GM23248 (cell line): Measurements from ENCODE around the gene PRDM16. TPM values are rescaled to one million over a fixed set of nuclear protein-coding genes. Genes with fewer than 3 reads are reported as not detected.

Experiments
- DNase-seq: peaks from one replicate; pipeline ENCODE4 v3.0.0-alpha.2; 2015
- H2AFZ ChIP-seq: fragments of 200-600 bp; sonication (generic); 2 replicates; pipeline ENCODE4 v1.6.1; 2016; ENCODE audit warnings: antibody characterized with exemption
- H3F3A ChIP-seq: fragments of 200-600 bp; sonication (generic); 2 replicates; pipeline ENCODE4 v1.6.1; 2016; ENCODE audit warnings: mild to moderate bottlenecking, antibody characterized with exemption, mixed run types; ENCODE audit not compliant: insufficient read depth
- H3K27ac ChIP-seq: fragments of 200-600 bp; sonication (generic); 2 replicates; pipeline ENCODE4 v1.5.1; 2016; ENCODE audit warnings: mild to moderate bottlenecking
- H3K27me3 ChIP-seq: fragments of 200-600 bp; sonication (generic); replicated peaks from 2 replicates; pipeline ENCODE4 v1.6.1; 2016; ENCODE audit warnings: mild to moderate bottlenecking; ENCODE audit not compliant: insufficient read depth
- H3K36me3 ChIP-seq: fragments of 200-600 bp; sonication (generic); 2 replicates; pipeline ENCODE4 v1.6.1; 2016; ENCODE audit warnings: low read depth, mild to moderate bottlenecking
- H3K4me1 ChIP-seq: fragments of 200-600 bp; sonication (generic); 2 replicates; pipeline ENCODE4 v1.6.1; 2016; ENCODE audit warnings: mild to moderate bottlenecking; ENCODE audit not compliant: insufficient read depth
- H3K4me2 ChIP-seq: fragments of 200-600 bp; sonication (generic); one replicate; pipeline ENCODE4 v1.6.1; 2016; ENCODE audit warnings: mild to moderate bottlenecking; ENCODE audit not compliant: unreplicated experiment
- H3K4me3 ChIP-seq: fragments of 200-600 bp; sonication (generic); 2 replicates; pipeline ENCODE4 v1.5.1; 2016; ENCODE audit warnings: mild to moderate bottlenecking
- H3K79me2 ChIP-seq: fragments of 200-600 bp; sonication (generic); 2 replicates; pipeline ENCODE4 v1.6.1; 2016; ENCODE audit warnings: mild to moderate bottlenecking; ENCODE audit not compliant: insufficient read depth
- H3K9ac ChIP-seq: fragments of 200-600 bp; sonication (generic); 2 replicates; pipeline ENCODE4 v1.6.1; 2016; ENCODE audit warnings: mild to moderate bottlenecking
- H3K9me2 ChIP-seq: fragments of 200-600 bp; sonication (generic); 2 replicates; pipeline ENCODE4 v1.6.1; 2016; ENCODE audit warnings: mixed run types, mild to moderate bottlenecking, moderate library complexity; ENCODE audit not compliant: insufficient read depth
- H3K9me3 ChIP-seq: fragments of 200-600 bp; sonication (generic); one replicate; pipeline ENCODE4 v1.6.1; 2017; ENCODE audit warnings: low read depth
- H4K20me1 ChIP-seq: fragments of 200-600 bp; sonication (generic); 2 replicates; pipeline ENCODE4 v1.6.0; 2016; ENCODE audit not compliant: insufficient read depth
- EZH2 ChIP-seq: fragments of 200-600 bp; sonication (generic); IDR thresholded peaks from 2 replicates; pipeline ENCODE4 v1.6.1; 2018; ENCODE audit warnings: antibody characterized with exemption, mild to moderate bottlenecking; ENCODE audit not compliant: insufficient read depth, poor library complexity, severe bottlenecking
- EZH2phosphoT487 ChIP-seq: fragments of 200-600 bp; sonication (generic); IDR thresholded peaks from 2 replicates; pipeline ENCODE4 v1.6.1; 2018; ENCODE audit warnings: antibody characterized with exemption, moderate library complexity, mild to moderate bottlenecking, low read depth; ENCODE audit not compliant: insufficient read depth
- WGBS, 2 experiments: methylation state at CpG; one replicate each; pipeline ENCODE4 v1.1.6; 2015 to 2017; ENCODE audit warnings: low lambda C conversion rate in 2 of 2, low coverage in 1 of 2; ENCODE audit errors: missing lambda C conversion rate in 2 of 2; 5-methylcytosine and 5-hydroxymethylcytosine counted together
- in situ Hi-C: fragments of 300-500 bp; cut with MboI; formaldehyde crosslinking; loops from 2 replicates; pipeline ENCODE4 v1.15.0; 2020
- polyA plus RNA-seq: library from polyadenylated mRNA; unstranded; fragments of >200 nt; fragmentation: Nextera tagmentation; extraction: Ambion mirVana; gene quantifications from 2 replicates; pipeline ENCODE4 v1.2.1, GENCODE V29; 2016
- total RNA-seq: library from RNA; depleted of rRNA; stranded (reverse); fragments of >200 nt; shearing (Covaris generic); gene quantifications from 2 replicates; pipeline ENCODE4 v1.2.3, GENCODE V29; 2014

The PRDM16 gene
- total and polyA plus RNA-seq, 2 experiments from 2014 or later: 0.18 TPM; not detected in 1

DNA sequence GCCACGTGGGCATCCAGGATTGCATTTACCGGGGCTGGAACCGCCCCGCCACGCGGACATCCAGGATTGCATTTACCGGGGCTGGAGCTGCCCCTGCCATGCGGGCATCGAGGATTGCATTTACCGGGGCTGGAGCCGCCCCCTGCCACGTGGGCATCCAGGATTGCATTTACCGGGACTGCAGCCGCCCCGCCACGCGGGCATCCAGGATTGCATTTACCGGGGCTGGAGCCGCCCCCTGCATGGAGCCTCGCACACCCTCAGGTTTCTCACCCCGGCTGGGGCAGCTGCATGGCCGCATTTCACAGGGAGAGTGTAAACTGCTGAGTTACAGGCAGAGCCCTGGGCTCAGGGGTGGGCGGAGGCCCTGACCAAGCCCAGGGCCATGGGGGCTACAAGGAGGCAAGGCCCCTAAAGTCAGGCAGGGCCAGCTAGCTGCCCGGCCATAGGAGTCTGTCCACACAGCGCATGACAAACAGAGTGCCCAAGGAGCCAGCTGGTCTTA is 218.7 kb downstream of the PRDM16 start:
- Histone ChIP-seq H3K79me2 (no peaks in the 10 kb centered on the region), H3K4me2 (no peak overlapping the region), H3K9me2 (no peaks in the 10 kb centered on the region), H3K36me3 (no peaks in the 10 kb centered on the region), H4K20me1 (no peaks in the 10 kb centered on the region), H3K4me3 (no peak overlapping the region), H3K27me3 (peaks cover 46% of the 10 kb centered on the region), H3F3A (no peaks in the 10 kb centered on the region), H2AFZ (no peak overlapping the region), H3K9ac (no peak overlapping the region), H3K27ac (no peak overlapping the region), H3K4me1 (no peaks in the 10 kb centered on the region), H3K9me3 (no peaks in the 10 kb centered on the region)
- TF ChIP-seq EZH2 (no peak), EZH2phosphoT487 (no peak)
- DNase-seq: no peak
- WGBS, 2 experiments: 85 to 90% methylated on average over 9 to 24 of the region's 25 CpGs
- in situ Hi-C loops: no loop called here

DNA sequence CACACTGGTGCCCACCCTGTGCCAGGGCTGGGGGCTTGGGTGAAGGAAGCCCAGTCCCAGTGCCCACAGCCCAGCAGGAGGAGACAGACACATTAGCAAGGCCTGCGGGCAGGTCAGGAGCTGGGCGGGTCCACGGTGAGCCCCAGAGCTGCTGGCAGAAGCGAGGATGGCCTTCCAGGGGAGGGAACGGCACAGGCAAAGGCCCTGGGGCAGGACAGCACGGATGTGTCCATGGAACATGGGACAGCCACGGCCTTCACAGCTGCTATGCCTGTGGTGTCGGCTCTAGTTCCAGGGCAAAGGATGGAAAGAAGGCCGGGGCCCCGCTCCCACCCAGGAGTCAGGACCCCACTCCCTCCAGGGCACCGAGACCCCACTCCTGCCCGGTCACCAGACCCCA is 220.5 kb downstream of the PRDM16 start:
- no peak overlapping the region for H3K27ac ChIP-seq
- H3K36me3 ChIP-seq: no peaks in the 10 kb centered on the region
- H3F3A ChIP-seq: no peaks in the 10 kb centered on the region
- peaks cover 51% of the 10 kb centered on the region for H3K27me3 ChIP-seq
- H2AFZ ChIP-seq: no peak overlapping the region
- H4K20me1 ChIP-seq: no peaks in the 10 kb centered on the region
- no peaks in the 10 kb centered on the region for H3K9me2 ChIP-seq
- no peak for DNase-seq
- H3K79me2 ChIP-seq: no peaks in the 10 kb centered on the region
- no peak overlapping the region for H3K4me2 ChIP-seq
- 70 to 84% methylated on average over 10 of the region's 12 CpGs for WGBS, 2 experiments
- in situ Hi-C loops: no loop called here
- no peaks in the 10 kb centered on the region for H3K9me3 ChIP-seq
- H3K9ac ChIP-seq: no peak overlapping the region
- no peak overlapping the region for H3K4me3 ChIP-seq
- H3K4me1 ChIP-seq: no peaks in the 10 kb centered on the region
- no peak for TF ChIP-seq EZH2phosphoT487
- TF ChIP-seq EZH2: no peak

GRCh38 chr1:3290438-3290837 is 221.4 kb downstream of the PRDM16 start:
- no peak for TF ChIP-seq EZH2
- no peak for TF ChIP-seq EZH2phosphoT487
- Histone ChIP-seq H3K9me3 (no peaks in the 10 kb centered on the region), H3K27me3 (peaks cover 50% of the 10 kb centered on the region), H3K4me3 (no peak overlapping the region), H3K79me2 (no peaks in the 10 kb centered on the region), H3K4me2 (no peak overlapping the region), H3K27ac (no peak overlapping the region), H3K36me3 (no peaks in the 10 kb centered on the region), H3K4me1 (no peaks in the 10 kb centered on the region), H2AFZ (no peak overlapping the region), H4K20me1 (no peaks in the 10 kb centered on the region), H3K9ac (no peak overlapping the region), H3F3A (no peaks in the 10 kb centered on the region), H3K9me2 (no peaks in the 10 kb centered on the region)
- WGBS, 2 experiments: 60 to 62% methylated on average over 17 of the region's 17 CpGs
- in situ Hi-C loops: no loop called here
- DNase-seq: no peak

DNA sequence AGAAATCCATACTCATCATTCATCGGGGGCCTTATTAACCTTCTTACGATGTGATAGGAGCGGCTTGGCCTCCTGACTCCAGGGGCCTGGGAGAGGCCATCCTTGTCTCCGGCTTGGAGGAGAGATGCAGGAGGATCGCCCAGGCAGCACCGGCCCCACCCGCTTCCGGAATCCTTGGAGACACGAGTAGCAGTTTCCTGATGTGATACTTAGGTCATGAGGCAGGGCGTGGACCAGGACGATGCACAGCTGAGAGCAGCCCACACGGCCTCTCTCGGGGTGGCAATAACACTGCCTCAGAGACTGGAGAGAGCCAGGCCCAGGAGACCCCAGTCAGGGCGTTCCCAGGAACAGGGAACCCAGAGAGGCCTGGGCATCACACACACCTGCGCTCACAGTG is 221.9 kb downstream of the PRDM16 start:
- no peaks in the 10 kb centered on the region for H3K79me2 ChIP-seq
- no peak overlapping the region for H3K4me2 ChIP-seq
- no peaks in the 10 kb centered on the region for H3K4me1 ChIP-seq
- no peaks in the 10 kb centered on the region for H3F3A ChIP-seq
- no peak overlapping the region for H3K27ac ChIP-seq
- no peak overlapping the region for H3K9ac ChIP-seq
- peaks cover 50% of the 10 kb centered on the region for H3K27me3 ChIP-seq
- H3K4me3 ChIP-seq: no peak overlapping the region
- 53% methylated on average over 15 of the region's 15 CpGs for WGBS, 2 experiments
- H4K20me1 ChIP-seq: no peaks in the 10 kb centered on the region
- no peaks in the 10 kb centered on the region for H3K36me3 ChIP-seq
- in situ Hi-C loops: no loop called here
- TF ChIP-seq EZH2 (no peak), EZH2phosphoT487 (no peak)
- no peak overlapping the region for H2AFZ ChIP-seq
- no peaks in the 10 kb centered on the region for H3K9me2 ChIP-seq
- H3K9me3 ChIP-seq: no peaks in the 10 kb centered on the region
- no peak for DNase-seq
